ENCODE results near the gene COLQ. TPM values are rescaled to one million over a fixed set of nuclear protein-coding genes. Genes with fewer than 3 reads are reported as not detected.
"Not testable (repeated sequence)": the region's sequence is repeated elsewhere in the genome, so short reads cannot be mapped to it uniquely, and the experiment has no call there.

COLQ gene
- total RNA-seq, 2 donors from 2014 or later, result 6.4 to 23.8 TPM

DNA sequence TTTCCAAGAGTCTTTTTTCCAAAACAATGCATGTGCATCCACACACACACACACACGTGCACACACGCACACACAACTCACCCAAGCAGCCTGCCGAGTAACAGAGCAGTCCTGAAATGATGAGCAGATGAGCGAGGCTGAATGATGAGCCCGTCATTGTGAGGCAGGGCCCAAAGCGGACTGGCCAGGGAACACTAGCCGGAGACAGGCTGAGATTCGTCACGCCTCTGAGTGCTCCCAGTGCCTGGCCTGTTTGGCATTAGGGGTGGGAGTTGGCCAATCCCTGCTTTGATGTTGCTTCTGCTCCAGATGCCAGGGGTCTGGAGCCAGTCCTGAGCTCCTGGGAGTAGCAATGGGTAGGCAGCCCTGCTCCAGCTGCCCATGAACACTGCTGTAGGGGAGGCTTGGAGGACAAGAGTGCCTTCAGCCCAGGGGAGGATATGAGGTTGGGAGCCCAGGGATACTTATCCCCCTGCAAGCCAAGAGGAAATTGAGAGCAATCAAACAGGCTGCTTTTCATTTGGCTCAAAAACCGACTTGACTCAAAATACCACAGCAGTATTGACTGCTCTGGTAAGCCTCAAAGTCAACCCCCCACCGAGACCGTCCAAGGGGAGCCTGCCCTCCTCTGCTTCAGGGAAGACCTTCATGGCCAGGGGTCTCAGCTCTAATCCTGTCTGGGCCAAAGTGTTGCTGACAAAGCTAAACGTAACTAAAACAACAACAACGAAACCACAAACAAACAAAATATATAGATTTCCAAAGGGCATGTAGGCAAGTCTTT, 22.9 kb downstream of the COLQ start:
- intact Hi-C loops (cut with DNase I), result no loop called here
- ATAC-seq (peak in 1 of 2 donors; percentile 58), DNase-seq (no peak)

DNA sequence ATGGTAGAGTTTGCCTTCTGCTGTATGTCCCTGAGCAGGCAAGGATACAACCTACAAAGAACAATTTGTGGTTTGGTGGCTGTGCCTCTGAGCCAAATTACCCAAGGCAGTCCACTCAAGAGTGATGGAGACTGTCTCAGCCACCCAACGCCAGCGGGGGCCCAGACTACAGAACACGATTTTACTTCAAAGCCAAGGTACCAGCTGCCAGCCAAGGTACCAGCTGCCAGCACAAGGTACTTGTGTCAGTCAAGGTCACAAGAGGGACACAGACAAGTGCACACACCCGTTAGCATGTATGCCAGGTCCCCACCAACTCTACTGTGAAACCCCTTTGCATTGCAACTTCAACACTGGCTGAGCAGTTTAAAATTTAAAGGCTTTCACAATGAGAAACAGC, 23.5 kb downstream of the COLQ start:
- no peak for DNase-seq
- ATAC-seq, result no peak
- intact Hi-C loops (cut with DNase I), result no loop called here

DNA sequence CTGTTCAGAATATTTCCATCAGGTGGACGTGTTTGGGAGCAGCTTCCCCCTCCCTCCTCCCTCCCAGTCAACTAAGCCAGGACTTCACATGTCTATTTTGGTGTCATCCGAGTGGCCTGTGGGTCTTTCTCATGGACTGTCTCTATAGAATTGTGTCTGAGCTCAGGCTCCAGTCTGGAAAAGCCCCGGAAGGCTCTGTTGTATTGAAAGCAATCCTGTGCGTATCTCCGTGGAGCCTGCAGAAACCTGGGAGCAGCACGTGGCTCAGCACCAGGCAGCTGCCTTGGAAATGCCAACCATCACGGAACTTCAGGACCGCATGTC, 25.2 kb downstream of the COLQ start:
- intact Hi-C loops (cut with DNase I), result no loop called here
- no peak for DNase-seq
- peak; percentile 29 for ATAC-seq

DNA sequence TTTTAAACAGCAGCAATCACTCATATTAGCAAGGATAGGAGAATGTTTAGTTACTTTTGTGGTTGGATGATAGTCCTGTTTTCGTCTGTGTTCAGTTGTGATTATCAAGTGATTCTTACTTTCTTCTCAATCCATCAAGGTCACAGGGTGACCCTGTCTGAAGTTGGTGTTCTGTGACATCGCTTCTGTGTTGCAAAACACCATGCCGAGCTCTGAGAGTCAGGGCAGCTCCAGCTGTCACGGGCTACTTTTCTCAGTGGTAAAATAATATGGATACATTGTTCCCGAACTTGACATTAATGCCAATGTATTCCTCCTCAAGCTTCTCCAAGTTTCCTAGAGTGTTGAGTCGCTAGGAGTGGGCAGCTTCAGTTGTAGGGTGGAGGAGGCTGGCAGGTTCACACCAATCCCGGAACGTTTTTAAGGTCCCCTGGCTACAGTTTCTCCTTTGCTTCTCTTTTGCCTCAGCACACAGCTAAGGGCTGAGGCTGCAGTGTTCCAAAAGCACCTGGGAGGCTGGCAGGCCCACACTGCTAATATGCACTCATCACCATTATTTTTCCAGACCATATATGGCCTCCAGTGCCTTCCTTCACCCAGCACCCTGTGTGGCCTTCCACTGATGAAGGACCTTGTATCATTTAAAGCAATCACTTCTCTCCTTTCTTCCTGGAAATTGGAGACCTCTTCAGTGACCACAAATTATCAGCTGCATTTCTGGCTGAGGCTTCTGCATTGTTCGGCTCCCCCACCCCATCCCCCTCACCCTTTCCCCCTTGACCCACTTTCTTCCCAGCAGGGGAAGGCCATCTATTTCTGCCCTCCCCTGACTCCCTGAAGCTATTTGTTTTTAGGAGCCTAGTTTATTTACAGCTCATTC, 25.8 kb downstream of the COLQ start:
- DNase-seq, result no peak
- intact Hi-C loops (cut with DNase I), result no loop called here
- peak; percentile 31 to 39 for ATAC-seq

DNA sequence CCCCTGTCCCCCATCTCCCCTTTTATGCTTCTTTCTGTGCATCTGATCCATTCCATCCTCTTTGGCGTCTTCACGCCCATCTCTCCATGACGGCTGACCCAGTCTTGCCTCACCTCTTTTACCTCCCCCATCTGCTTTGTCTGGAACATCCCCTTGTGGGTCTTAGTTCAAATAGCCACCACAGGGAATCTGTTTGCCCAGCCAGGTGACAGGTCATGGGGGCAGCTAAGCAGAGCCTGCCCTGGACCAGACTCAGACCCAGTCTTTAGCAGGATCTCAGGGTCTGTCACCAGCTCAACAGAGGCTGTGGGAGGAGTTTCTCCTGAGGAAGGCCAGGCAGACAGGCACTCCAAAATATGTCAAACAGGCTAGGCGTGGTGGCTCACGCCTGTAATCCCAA, 28.1 kb downstream of the COLQ start:
- intact Hi-C loops (cut with DNase I), result no loop called here
- ATAC-seq (no peak), DNase-seq (no peak)

DNA sequence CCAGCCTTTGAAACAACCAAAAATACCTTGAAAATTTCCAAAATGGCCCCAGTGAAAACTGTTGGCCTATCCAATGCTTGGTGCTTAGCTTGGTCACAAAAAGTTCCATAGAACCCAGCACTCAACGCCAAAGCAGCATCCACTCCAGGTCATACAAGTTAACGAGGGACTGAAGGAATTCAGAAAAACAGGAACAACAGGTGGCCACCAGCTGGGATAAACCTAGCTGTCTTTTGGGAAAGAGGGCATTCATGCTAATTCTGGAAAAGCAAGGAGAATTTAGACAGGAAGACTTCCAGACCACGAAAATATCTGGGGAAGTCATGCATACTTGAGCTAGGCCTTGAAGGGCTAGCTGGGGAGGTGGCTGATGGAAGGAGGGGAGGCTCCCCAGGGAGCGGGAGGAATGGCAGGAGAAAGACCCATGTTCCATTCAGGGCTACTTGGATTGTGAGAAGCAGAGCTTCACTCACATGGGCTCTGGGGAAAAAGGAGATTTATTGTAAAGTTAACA, 28.6 kb downstream of the COLQ start:
- ATAC-seq, result no peak
- DNase-seq, result no peak
- intact Hi-C loops (cut with DNase I), result no loop called here

DNA sequence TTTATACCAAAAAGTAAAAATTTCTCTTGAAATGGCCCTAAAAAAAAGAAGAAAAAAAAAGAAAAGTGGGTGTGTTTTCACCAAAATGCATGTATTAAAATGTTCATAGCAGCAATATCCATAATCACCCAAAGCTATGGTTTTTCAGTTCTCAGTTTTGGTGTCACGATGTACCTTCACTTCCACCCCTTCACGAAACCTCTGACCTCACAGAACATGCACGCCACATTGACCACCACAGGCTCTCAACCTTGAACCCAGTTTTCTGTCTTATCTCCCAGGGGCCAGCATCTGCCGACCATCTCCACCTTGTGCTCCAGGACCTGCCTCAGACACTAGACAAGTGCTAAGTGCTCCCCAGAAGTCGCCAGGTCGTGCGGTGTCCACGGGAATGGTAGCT, 30.4 kb downstream of the COLQ start:
- intact Hi-C loops (cut with DNase I), result no loop called here
- DNase-seq (no peak), ATAC-seq (no peak)

DNA sequence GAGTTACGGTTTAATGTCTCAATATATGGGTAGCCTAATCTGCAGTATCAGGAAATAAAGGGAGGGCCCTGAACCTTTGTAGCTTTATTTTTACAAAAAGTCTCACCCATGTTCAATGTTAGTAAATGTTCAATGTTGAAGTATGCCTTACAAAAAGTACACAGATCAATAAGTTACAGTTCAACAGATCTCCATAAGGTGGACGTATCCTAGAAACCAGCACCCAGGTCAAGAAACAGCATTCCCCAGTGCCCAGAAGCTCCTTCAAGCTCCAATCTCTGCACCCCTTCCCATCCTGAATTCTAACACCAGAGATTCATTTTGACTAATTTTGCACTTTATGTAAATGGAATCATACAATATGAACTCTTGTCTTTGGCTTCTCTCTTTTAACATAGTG, 31.3 kb downstream of the COLQ start:
- DNase-seq (no peak), ATAC-seq (no peak)
- intact Hi-C loops (cut with DNase I), result no loop called here

DNA sequence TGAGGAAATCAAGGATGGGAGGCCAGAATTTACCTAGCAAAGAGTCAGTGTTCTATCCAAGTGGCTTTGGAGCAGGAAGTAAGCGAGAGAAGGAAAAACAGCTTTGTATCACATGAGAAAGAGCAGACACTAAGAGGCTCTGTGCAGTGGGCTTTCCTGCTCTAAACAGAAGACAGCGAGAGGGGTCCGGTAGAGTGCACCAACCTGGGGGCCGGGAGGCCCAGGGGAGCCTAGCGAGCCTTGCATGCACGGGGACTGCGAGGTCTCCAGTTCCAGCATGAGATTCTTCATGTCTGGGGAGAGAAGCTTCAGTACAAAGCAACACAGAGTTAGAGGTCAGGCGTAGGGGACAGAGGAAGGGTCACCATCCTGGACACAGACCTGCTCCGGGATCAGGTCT, 33.5 kb downstream of the COLQ start:
- intact Hi-C loops (cut with DNase I), result no loop called here
- ATAC-seq (no peak), DNase-seq (no peak)

DNA sequence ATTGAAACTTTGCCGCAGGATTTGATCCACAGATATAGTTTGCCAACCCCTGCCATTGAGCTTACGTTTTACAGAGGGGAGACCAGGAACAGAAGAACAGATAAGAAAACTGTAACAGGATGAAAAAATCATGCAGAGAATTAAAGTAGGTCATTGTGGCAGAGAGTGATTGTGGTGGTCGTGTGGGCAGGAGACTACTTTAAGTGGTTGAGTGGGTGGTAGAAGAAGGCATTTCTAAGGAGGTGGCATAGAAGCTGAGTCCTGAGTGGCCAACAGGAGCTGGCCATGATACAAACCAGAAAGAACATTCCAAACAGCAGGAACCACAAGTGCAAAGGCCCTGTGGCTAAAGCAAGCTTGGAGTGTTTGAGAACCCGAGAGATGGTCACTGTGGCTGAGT, 34.5 kb downstream of the COLQ start:
- no peak for ATAC-seq
- DNase-seq, result no peak
- intact Hi-C loops (cut with DNase I), result no loop called here

DNA sequence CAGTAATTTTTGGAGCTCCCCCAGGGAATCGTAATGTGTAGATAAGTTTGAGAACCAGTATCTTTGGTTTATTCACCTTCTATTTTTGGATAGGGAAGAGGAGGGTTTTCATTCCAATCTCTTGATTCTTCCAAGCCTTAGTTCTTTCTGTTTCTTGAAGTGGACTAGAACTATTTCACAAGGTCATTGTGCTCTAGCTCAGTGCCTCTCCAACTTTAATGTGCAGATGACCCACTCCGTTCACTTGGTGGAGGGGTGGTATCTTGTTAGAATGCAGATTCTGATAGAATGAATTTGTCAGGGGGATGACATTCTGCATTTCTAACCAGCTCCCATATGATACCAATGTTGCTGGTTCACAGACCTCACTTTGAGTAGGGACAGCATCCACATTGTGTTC, 35.5 kb downstream of the COLQ start:
- intact Hi-C loops (cut with DNase I), result no loop called here
- DNase-seq (no peak), ATAC-seq (no peak)

DNA sequence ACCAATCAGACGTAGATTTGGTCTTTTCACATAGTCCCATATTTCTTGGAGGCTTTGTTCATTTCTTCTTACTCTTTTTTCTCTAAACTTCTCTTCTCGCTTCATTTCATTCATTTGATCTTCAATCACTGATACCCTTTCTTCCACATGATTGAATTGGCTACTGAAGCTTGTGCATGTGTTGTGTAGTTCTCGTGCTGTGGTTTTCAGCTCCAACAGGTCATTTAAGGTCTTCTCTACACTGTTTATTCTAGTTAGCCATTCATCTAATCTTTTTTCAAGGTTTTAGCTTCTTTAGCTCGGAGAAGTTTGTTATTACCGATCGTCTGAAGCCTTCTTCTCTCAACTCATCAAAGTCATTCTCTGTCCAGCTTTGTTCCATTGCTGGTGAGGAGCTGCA, 37.0 kb downstream of the COLQ start:
- intact Hi-C loops (cut with DNase I); DNase-seq; ATAC-seq: not testable (repeated sequence)

DNA sequence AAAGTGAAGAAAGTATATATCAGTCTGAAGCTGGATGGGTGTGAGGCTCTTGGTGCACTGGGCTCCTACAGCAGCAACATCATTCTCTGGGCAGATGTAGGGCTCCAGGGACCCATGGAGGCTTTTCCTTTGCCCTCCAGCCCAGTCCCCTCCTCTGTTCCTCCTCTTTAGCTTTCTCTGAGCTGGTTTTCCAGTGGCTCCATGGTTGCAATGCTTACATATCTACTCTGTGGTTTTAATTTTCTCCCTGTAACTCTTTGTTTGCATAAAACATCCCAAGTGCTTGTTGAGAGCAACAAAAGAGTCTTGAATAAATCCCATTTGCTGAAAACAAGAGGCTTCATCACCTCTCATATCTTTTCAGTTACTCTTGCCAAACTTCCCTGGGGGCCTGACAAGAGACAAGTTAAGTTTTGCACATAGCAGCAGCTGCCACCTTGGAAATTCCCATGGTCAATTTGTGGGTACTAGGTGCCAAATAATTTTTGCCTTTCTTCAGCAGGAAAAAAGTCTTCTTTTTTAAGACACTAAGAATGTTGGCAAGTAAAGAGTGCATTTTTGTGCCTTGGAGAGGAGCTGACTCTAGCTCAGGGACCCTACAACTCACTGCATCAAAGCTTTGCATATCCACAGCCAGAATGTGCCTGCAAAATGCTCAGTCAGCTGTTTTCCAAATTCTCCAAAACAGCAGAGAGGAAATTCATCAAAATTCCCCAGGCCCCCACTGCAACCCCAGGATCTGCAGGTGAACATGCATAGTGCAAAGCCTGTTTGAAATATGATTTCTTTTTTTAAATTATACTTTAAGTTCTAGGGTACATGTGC, 41.9 kb downstream of the COLQ start:
- ATAC-seq, result no peak
- DNase-seq, result no peak
- intact Hi-C loops (cut with DNase I), result no loop called here

DNA sequence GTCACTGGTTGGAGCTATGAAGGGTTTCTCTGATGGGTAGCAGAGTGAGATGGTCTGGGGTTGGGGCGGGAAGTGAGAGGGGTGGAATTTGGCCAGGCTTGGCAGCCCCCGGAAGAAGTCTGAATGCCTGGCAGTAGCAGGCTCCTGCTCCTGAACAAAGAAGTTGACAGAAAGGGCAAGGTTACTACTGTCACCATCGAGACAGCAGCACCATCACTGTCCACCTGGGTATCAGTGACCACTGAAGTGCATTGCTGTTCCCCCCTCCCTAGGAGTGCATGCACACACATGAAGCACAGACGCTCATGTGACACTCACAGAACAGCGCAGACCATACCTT, 42.9 kb downstream of the COLQ start:
- DNase-seq (no peak), ATAC-seq (peak; percentile 58 to 71)
- intact Hi-C loops (cut with DNase I), result no loop called here

DNA sequence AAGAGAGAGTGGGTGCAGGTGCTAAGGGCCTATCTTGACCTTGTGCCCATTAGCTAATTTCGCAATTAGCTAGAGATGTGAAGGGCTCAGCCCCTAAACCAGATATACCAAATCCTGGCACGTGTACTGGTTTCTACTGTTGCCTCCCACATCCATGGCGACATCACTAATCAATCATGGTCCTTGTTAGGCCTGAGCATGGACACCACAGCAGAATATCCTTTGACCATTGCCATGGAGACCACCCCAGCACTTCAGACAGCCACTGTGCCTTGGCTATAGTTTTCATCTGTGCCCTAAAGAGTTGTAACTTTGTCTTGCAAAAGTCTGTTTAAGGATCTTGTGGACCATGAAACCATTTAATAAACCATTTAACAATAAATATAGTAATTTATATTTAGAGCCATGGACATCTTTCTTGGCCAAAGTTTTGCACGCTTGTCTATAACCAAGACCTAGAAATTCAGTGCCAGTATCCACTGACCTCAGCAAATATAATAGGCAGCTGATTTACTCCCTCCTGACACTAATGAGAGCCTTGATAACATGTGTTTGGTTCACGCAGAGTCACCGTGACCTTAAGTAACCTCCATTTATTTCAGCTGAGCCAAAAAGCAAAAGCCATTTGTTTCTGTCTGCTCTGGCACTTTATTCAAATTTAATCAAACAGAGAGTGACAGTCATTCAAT, 43.4 kb downstream of the COLQ start:
- DNase-seq, result no peak
- peak; percentile 77 to 79 for ATAC-seq
- intact Hi-C loops (cut with DNase I), result no loop called here

DNA sequence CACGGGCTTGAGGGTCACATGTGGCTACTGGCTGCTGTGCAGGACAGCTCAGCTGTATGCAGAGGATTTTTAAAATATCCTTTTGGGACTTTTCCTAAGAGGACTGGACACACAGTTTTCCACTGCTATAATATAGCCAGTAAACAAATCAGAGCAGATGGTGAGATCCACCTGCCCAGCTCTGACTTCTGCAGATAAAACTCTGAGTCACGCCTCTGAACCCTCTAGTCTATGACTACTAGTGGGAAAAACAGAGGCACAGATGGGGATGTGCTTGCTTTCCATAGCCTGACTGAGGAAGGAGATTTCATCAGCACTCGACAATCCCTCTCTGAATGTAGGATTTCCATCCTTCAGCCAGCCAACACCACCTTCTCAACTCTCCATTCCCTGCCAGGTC, 45.1 kb downstream of the COLQ start:
- DNase-seq, result no peak
- intact Hi-C loops (cut with DNase I), result no loop called here
- peak in 1 of 2 donors; percentile 50 for ATAC-seq

DNA sequence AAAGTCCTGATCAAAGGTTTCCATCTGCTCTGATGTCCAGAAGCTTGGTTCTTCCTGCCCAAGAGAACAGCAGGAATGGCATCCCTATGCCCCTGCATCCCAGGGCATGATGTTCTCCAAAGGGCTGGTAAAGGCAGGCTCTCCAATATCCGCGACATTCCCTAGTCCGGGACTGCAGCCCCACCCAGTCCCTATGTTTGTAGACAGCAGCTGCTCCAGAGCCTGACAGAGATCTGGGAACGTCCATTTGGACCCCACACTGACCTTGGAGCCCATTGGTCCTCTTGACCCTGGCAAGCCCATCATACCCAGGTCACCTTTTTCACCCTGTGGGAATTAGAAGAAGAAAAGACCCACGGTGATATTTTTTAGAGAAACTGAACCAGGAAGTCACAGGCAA, 46.3 kb downstream of the COLQ start:
- intact Hi-C loops (cut with DNase I), result no loop called here
- ATAC-seq (no peak), DNase-seq (no peak)

DNA sequence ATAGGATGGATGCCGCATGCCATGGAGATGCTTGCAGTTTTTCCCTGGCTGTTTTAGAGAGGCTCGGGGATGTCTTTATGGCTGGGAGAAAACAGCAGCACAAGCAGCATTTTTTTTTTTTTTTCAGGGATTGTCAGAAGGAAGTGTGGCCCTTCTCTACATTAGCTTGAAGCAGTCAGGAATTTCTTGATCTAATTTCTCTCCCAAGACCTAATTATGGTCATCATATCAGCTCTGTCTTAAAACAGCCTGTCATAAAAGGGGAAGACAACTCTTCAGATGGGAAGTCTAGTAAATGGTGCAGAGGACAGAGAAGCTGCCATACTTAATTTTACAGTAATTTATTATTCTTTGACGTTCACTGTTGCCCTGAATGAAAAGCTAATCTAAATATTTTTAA, 49.6 kb downstream of the COLQ start:
- no peak for DNase-seq
- intact Hi-C loops (cut with DNase I), result no loop called here
- ATAC-seq, result no peak

DNA sequence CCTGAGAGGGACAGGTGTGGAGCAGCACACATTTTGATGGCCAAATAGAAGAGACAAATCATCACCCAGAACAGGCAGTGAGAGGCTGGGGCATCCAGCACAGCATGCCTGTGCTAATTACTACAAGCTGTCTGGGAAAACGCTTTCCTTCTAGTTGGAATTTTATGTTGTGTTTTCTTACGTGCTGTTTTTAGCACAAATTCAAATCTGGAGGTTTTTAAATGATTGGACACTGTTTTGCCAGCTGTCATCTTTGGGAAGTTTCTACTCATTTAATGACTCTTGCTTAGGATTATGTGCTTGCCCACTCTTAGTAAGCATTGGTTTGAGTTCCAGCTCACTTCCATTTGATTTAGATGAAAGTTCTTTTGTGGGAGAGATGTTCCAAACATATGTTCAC, 50.7 kb downstream of the COLQ start:
- no peak for DNase-seq

More for the DNA sequence above, 50.7 kb downstream of the COLQ start:
- ATAC-seq, result no peak
- intact Hi-C loops (cut with DNase I), result no loop called here
